Gastrocnemius medialis (tissue), 4 donors: ENCODE measurements around the gene OGG1. TPM values are rescaled to one million over a fixed set of nuclear protein-coding genes. Genes with fewer than 3 reads are reported as not detected.

ENCODE experiments used
- ATAC-seq, 2 donors: fragments of 150-250 bp; one replicate each; pipeline ENCODE4 v1.9.1; 2016
- DNase-seq, 2 donors: peaks; one replicate each; pipeline ENCODE4 v3.0.0-alpha.2; 2019
- H3K27ac ChIP-seq, 4 donors: fragments of 200-600 bp; sonication (generic); 1 replicate in 1 of 4; 2 replicates in 3 of 4; pipeline ENCODE4 v1.5.1; 2016 to 2018; ENCODE audit warnings: mild to moderate bottlenecking in 2 of 4, moderate library complexity in 1 of 4
- H3K27me3 ChIP-seq, 3 donors: fragments of 200-600 bp; sonication (generic) in 2 of 3; 1 replicate in 1 of 3; 2 replicates in 2 of 3; pipeline versions ENCODE4 v1.5.1 to v1.6.0; 2016 to 2019; ENCODE audit warnings: mild to moderate bottlenecking in 1 of 3, moderate library complexity in 1 of 3
- H3K36me3 ChIP-seq, 2 donors: fragments of 200-600 bp; sonication (generic) in 1 of 2; one replicate each; pipeline ENCODE4 v1.5.1; 2017 to 2018
- H3K4me1 ChIP-seq, 2 donors: fragments of 200-600 bp; sonication (generic) in 1 of 2; one replicate each; pipeline ENCODE4 v1.5.1; 2016 to 2017; ENCODE audit warnings: mild to moderate bottlenecking in 2 of 2
- H3K4me3 ChIP-seq, 4 donors: fragments of 200-600 bp; sonication (generic) in 3 of 4; 1 replicate in 1 of 4; 2 replicates in 3 of 4; pipeline ENCODE4 v1.5.1; 2016 to 2019; ENCODE audit warnings: mild to moderate bottlenecking in 2 of 4
- H3K9me3 ChIP-seq, 3 donors: fragments of 200-600 bp; sonication (generic) in 2 of 3; 1 replicate in 1 of 3; 2 replicates in 2 of 3; pipeline ENCODE4 v1.5.1; 2016 to 2019
- CTCF ChIP-seq, 5 experiments: fragments of 450-650 bp in 3 of 5; fragments of 200-600 bp in 2 of 5; sonication (generic) in 2 of 5; IDR thresholded peaks in 4 of 5; conservative IDR thresholded peaks in 1 of 5; 1 replicate in 4 of 5; 2 replicates in 1 of 5; pipeline ENCODE4 v1.5.1; 2016 to 2019; ENCODE audit warnings: antibody characterized with exemption in 5 of 5, mild to moderate bottlenecking in 3 of 5, moderate library complexity in 3 of 5
- POLR2A ChIP-seq, 2 donors: fragments of 450-650 bp; IDR thresholded peaks; one replicate each; pipeline ENCODE4 v1.6.1; 2017; ENCODE audit warnings: antibody characterized with exemption in 2 of 2, mild to moderate bottlenecking in 2 of 2, moderate library complexity in 2 of 2
- in situ Hi-C, 4 donors: fragments of 200-750 bp; cut with MboI; loops; one replicate each; pipeline versions ENCODE4 v1.15.0 to v1.8.0; 2017; ENCODE audit warnings: low sequenced_read_pairs in 4 of 4
- intact Hi-C: fragments of 100-400 bp; cut with DNase I; formaldehyde crosslinking; loops from one replicate; pipeline ENCODE4 v1.15.1; 2023; ENCODE audit warnings: low total_unique reads
- total RNA-seq, 4 donors: library from RNA; depleted of rRNA; stranded (reverse); fragments of >200 nt; gene quantifications; one replicate each; pipeline versions ENCODE4 v1.1.0 to v1.2.3, GENCODE V29; 2016

The OGG1 gene
- total RNA-seq, 4 donors from 2014 or later = 4.1 to 13.3 (median 7.4) TPM

GRCh38 chr3:9712415-9712814 is 37.3 kb upstream of the OGG1 start:
- in situ Hi-C loops = no loop called here
- H3K27me3 ChIP-seq = no peaks in the 10 kb centered on the region
- H3K36me3 ChIP-seq = no peaks in the 10 kb centered on the region
- H3K9me3 ChIP-seq = no peaks in the 10 kb centered on the region
- intact Hi-C loops = no loop called here
- no peak for ATAC-seq
- no peak overlapping the region for H3K27ac ChIP-seq
- TF ChIP-seq POLR2A (IDR thresholded peaks at IDR 0.05) (no peak), CTCF (IDR thresholded peaks at IDR 0.05 in 4 of 5, conservative IDR thresholded peaks at IDR 0.05 in 1 of 5) (no peak)
- DNase-seq = no peak
- H3K4me1 ChIP-seq = no peaks in the 10 kb centered on the region
- H3K4me3 ChIP-seq = no peak overlapping the region

- in situ Hi-C loops = no loop called here
- no peaks in the 10 kb centered on the region for H3K4me1 ChIP-seq
Measured at GRCh38 chr3:9713142-9713541, 36.6 kb upstream of the OGG1 start.

GRCh38 chr3:9715136-9715535 is 34.6 kb upstream of the OGG1 start:
- ATAC-seq (no peak), DNase-seq (no peak)
- no peak overlapping the region for H3K27ac ChIP-seq
- no peaks in the 10 kb centered on the region for H3K9me3 ChIP-seq
- H3K27me3 ChIP-seq = no peaks in the 10 kb centered on the region
- no peaks in the 10 kb centered on the region for H3K36me3 ChIP-seq
- in situ Hi-C loops = no loop called here
- no peaks in the 10 kb centered on the region for H3K4me1 ChIP-seq
- intact Hi-C loops = no loop called here
- H3K4me3 ChIP-seq = no peak overlapping the region
- TF ChIP-seq CTCF (IDR thresholded peaks at IDR 0.05 in 4 of 5, conservative IDR thresholded peaks at IDR 0.05 in 1 of 5) (no peak), POLR2A (IDR thresholded peaks at IDR 0.05) (no peak)

More at GRCh38 chr3:9713142-9713541, 36.6 kb upstream of the OGG1 start:
- Histone ChIP-seq H3K4me3 (no peak overlapping the region), H3K27me3 (no peaks in the 10 kb centered on the region), H3K27ac (no peak overlapping the region), H3K36me3 (no peaks in the 10 kb centered on the region), H3K9me3 (no peaks in the 10 kb centered on the region)
- intact Hi-C loops = no loop called here
- ATAC-seq (no peak), DNase-seq (no peak)
- TF ChIP-seq CTCF (IDR thresholded peaks at IDR 0.05 in 4 of 5, conservative IDR thresholded peaks at IDR 0.05 in 1 of 5) = no peak
- no peak for TF ChIP-seq POLR2A (IDR thresholded peaks at IDR 0.05)

GRCh38 chr3:9715764-9716437 is 33.9 kb upstream of the OGG1 start:
- Histone ChIP-seq H3K27me3 (no peaks in the 10 kb centered on the region), H3K9me3 (no peaks in the 10 kb centered on the region), H3K36me3 (no peaks in the 10 kb centered on the region), H3K27ac (peak overlapping the region in 1 of 4 donors; percentile 27), H3K4me3 (no peak overlapping the region), H3K4me1 (no peaks in the 10 kb centered on the region)
- intact Hi-C loops = no loop called here
- DNase-seq = peak; percentile 66 to 75
- in situ Hi-C loops = no loop called here
- TF ChIP-seq CTCF (IDR thresholded peaks at IDR 0.05 in 4 of 5, conservative IDR thresholded peaks at IDR 0.05 in 1 of 5) (peak; percentile 51 to 67 (median 58)), POLR2A (IDR thresholded peaks at IDR 0.05) (no peak)
- ATAC-seq = peak; percentile 94 to 99
